Retinal pigment epithelial cell (primary cell): ENCODE data around the gene AHCYL2.

ENCODE experiments used
- DNase-seq: peaks from one replicate; pipeline ENCODE4 v3.0.0-alpha.2; 2010; ENCODE audit warnings: low read depth
- H3K4me3 ChIP-seq: 2 replicates; pipeline ENCODE4 v1.5.1; 2011; ENCODE audit warnings: mild to moderate bottlenecking, low read length, control low read depth, moderate library complexity
- CTCF ChIP-seq: conservative IDR thresholded peaks from 2 replicates; pipeline ENCODE4 v1.5.1; 2011; ENCODE audit warnings: low read depth, low read length, control low read depth, inconsistent platforms

The AHCYL2 gene

GRCh38 chr7:129376778-129377700 lies 152.2 kb downstream of the AHCYL2 start:
- no peak overlapping the region for H3K4me3 ChIP-seq
- DNase-seq, result no peak
- TF ChIP-seq CTCF, result no peak

- DNase-seq, result no peak
- no peak for TF ChIP-seq CTCF
- no peak overlapping the region for H3K4me3 ChIP-seq
These were observed 157.1 kb downstream of the AHCYL2 start for GRCh38 chr7:129381710-129382484.

- TF ChIP-seq CTCF, result no peak
- H3K4me3 ChIP-seq, result no peak overlapping the region
- DNase-seq, result no peak
These were observed 158.8 kb downstream of the AHCYL2 start for GRCh38 chr7:129383542-129384132.

DNA sequence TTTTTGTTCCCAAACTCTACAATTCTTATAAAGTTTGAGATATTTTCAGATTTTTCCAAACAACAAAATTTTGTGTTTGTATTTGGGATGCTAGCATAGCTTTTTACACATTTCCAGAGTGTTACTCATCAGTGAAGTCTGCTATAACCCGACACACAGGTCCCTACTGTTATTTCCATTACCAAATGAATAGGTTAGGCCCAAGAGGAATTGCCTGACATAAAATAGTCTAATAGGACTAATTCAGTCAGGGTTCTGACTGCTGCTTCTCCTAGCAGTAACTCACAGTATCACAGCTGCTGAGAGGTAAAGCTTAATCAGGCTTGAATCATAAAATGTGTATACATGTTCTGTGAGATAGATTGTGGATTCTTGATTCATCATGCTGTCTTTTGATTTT lies 160.3 kb downstream of the AHCYL2 start:
- no peak overlapping the region for H3K4me3 ChIP-seq
- no peak for TF ChIP-seq CTCF
- DNase-seq, result no peak

DNA sequence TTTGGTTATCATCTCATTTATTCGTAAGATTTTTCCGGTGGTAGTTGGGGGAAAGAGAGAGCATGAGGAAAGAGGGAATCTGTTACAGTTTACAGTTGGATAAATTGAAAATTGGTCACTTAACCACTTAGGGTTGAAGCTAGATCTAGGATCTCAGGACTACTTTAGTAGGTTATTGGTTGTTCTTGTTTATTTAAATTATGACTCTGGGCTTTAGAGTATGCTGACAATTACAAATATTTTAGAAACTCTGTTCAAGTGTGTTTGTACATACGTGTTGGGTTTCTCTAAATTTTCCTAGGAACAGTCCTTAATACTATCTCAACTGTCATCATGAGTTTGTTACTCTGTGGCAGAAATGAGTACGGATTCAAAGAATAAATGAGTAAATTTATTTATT lies 160.8 kb downstream of the AHCYL2 start:
- no peak for TF ChIP-seq CTCF
- no peak for DNase-seq
- H3K4me3 ChIP-seq, result no peak overlapping the region

DNA sequence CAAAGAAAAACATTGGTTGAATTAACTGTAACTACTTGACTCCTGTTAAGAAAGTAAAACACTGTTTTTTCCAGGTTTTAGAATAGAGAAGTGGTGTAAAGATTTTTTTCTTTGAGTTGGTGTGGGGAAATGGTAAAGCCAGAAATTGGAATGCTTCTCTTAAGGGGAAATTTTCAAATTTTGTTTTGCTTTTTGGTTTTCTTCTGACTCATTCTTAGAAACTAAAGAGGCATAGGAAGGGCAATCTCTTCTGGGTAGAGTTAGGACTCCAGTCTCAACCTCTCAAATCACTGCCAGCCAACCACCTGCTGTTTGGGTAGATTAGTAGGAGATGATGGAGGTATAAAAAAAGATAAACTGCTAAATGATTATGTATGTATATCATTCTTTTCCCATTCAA lies 161.7 kb downstream of the AHCYL2 start:
- DNase-seq, result no peak
- no peak overlapping the region for H3K4me3 ChIP-seq
- TF ChIP-seq CTCF, result no peak
